Osteocyte (in vitro differentiated cells): ENCODE results near the gene SPATA19. TPM values are rescaled to one million over a fixed set of nuclear protein-coding genes. Genes with fewer than 3 reads are reported as not detected.

Source experiments
- DNase-seq: peaks from one replicate; pipeline ENCODE4 v3.0.0; 2021; ENCODE audit warnings: mixed read lengths; ENCODE audit not compliant: unreplicated experiment; ENCODE audit errors: extremely low spot score
- H3K27ac Mint-ChIP-seq: one replicate; pipeline ENCODE4 v1.8.0; 2021; ENCODE audit warnings: mild to moderate bottlenecking, mixed read lengths; ENCODE audit not compliant: unreplicated experiment
- H3K27me3 Mint-ChIP-seq: one replicate; pipeline ENCODE4 v1.8.0; 2021; ENCODE audit warnings: mixed read lengths; ENCODE audit not compliant: unreplicated experiment
- H3K36me3 Mint-ChIP-seq: one replicate; pipeline ENCODE4 v1.8.0; 2021; ENCODE audit warnings: mixed read lengths; ENCODE audit not compliant: unreplicated experiment
- H3K4me1 Mint-ChIP-seq: one replicate; pipeline ENCODE4 v1.8.0; 2021; ENCODE audit warnings: mixed read lengths; ENCODE audit not compliant: unreplicated experiment
- H3K4me3 Mint-ChIP-seq: one replicate; pipeline ENCODE4 v1.8.0; 2021; ENCODE audit warnings: mild to moderate bottlenecking, moderate library complexity, mixed read lengths; ENCODE audit not compliant: unreplicated experiment
- H3K9me3 Mint-ChIP-seq: one replicate; pipeline ENCODE4 v1.8.0; 2021; ENCODE audit warnings: mixed read lengths; ENCODE audit not compliant: unreplicated experiment
- total RNA-seq: library from RNA; stranded (reverse); gene quantifications from 2 replicates; pipeline ENCODE4 v1.2.1, GENCODE V29; 2021
- TF ChIP-seq, protein P1 (sequence below): fragments of 200-600 bp; sonication (generic); IDR thresholded peaks from 2 replicates; pipeline ENCODE4 v1.5.0; 2021; ENCODE audit warnings: antibody characterized with exemption, mild to moderate bottlenecking, moderate library complexity

Gene SPATA19
- total RNA-seq, 1 donor from 2014 or later: not detected

DNA sequence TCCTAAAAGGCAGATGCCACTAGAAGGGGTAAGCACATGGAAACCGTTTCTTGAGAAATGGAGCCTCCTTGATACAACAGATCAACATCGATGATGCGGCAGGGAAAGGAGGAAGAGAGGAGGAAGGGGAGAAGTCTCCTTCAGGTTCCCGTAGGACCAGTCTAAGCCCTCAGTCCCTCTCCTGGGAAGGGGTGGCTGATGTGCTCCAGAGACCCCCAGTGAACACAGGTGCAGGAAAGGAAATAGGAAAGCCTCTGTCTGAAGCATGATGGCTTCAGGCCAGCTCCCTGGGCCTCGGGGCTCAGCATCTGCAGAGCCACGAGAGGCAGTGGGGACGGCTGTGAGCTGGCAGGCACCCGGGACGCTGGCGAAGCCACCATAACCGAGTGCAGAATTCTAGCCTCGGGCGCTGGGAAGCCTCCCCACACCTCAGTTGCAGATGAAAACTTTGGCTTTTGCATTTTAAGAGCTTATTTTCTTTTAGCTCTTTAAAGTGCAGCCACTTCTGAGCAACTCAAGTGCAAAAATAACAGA is 1.8 kb downstream of the SPATA19 start:
- TF ChIP-seq, protein P1, sequence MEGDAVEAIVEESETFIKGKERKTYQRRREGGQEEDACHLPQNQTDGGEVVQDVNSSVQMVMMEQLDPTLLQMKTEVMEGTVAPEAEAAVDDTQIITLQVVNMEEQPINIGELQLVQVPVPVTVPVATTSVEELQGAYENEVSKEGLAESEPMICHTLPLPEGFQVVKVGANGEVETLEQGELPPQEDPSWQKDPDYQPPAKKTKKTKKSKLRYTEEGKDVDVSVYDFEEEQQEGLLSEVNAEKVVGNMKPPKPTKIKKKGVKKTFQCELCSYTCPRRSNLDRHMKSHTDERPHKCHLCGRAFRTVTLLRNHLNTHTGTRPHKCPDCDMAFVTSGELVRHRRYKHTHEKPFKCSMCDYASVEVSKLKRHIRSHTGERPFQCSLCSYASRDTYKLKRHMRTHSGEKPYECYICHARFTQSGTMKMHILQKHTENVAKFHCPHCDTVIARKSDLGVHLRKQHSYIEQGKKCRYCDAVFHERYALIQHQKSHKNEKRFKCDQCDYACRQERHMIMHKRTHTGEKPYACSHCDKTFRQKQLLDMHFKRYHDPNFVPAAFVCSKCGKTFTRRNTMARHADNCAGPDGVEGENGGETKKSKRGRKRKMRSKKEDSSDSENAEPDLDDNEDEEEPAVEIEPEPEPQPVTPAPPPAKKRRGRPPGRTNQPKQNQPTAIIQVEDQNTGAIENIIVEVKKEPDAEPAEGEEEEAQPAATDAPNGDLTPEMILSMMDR: no peak
- no peak overlapping the region for H3K27ac Mint-ChIP-seq
- no peaks in the 10 kb centered on the region for H3K27me3 Mint-ChIP-seq
- no peaks in the 10 kb centered on the region for H3K36me3 Mint-ChIP-seq
- H3K9me3 Mint-ChIP-seq: no peaks in the 10 kb centered on the region
- H3K4me1 Mint-ChIP-seq: no peaks in the 10 kb centered on the region
- H3K4me3 Mint-ChIP-seq: no peak overlapping the region
- DNase-seq: peak; percentile 53

DNA sequence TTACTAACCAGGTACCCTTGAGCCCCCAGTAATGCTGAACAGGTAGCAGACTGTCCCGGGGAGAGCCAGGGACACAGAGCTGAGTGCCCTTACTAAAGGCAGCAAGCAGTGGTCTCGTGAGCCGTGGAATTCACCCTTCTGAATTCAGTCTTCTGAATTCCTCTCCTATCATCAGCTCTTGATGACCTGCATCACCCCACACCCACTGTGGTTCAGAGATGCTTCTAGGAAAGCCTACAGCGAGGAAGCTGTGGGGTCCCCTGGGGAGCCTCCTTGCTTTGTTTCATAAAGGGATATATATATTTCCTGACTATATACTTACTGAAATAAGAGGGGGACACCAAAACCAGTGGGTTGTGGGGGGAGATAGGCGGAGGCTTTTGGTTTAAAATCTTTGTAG is 2.6 kb downstream of the SPATA19 start:
- TF ChIP-seq, protein P1: no peak
- Mint-ChIP-seq H3K4me3 (no peak overlapping the region), H3K27me3 (no peaks in the 10 kb centered on the region), H3K27ac (no peak overlapping the region), H3K36me3 (no peaks in the 10 kb centered on the region), H3K4me1 (no peaks in the 10 kb centered on the region), H3K9me3 (no peaks in the 10 kb centered on the region)
- peak; percentile 66 for DNase-seq

DNA sequence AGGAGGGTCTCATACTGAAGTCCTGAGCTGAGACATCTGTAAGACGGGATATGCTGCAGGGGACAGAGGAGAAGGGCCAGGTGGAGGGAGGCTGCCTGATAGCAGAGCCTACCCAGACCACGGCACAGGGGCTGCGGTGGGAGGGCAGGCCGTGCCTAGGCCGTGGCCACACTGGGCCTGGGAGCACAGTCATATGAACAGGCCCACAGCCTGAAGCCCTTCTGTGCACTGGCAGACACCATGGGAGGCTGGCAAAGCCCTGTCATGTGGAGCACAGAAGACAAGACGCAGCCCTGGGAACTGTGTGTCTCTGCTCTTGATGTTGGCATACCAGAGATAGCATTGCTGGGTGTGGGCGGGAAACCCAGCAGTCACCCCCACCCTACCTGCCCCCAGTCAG is 3.3 kb downstream of the SPATA19 start:
- no peaks in the 10 kb centered on the region for H3K36me3 Mint-ChIP-seq
- peak; percentile 76 for DNase-seq
- H3K9me3 Mint-ChIP-seq: no peaks in the 10 kb centered on the region
- TF ChIP-seq, protein P1: no peak
- H3K4me1 Mint-ChIP-seq: no peaks in the 10 kb centered on the region
- H3K27ac Mint-ChIP-seq: no peak overlapping the region
- H3K27me3 Mint-ChIP-seq: no peaks in the 10 kb centered on the region
- no peak overlapping the region for H3K4me3 Mint-ChIP-seq

DNA sequence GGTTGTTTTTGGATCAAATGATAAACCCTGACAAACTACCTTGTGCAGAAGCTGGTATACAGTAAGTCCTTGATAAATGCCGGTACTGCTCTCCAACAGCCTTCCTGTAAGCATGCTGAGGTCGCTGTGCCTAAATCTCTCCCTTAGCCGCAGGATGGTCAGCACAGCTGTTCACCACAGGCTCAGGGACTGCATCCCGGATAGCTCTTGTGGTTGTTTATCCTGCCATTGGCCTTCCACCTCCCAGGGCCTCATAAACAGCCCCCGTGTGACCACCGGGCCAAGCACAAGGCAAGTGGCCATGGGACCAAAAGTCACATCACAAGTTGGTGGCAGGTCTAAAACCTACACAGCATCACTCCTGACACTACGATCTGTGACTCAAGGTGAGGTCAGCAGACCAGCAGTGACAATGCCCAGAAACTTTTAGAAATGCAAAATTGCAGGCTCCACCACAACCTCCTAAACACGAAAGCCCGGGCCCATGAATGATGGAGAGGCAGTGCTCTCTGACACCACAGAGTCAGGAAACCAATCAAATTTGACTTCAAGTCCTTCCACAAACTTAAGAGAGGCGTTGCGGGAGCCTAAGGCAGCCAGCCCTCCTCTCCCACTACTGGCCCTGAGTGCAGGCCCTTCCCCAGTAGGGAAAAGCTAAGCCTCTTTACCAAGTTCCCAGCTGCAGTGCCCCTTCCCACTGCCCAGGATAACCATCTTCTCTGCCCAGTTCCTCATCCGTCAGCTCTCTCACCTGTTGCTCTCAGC is 3.9 kb downstream of the SPATA19 start:
- TF ChIP-seq, protein P1: no peak
- peak; percentile 54 for DNase-seq
- Mint-ChIP-seq H3K27ac (no peak overlapping the region), H3K36me3 (no peaks in the 10 kb centered on the region), H3K9me3 (no peaks in the 10 kb centered on the region), H3K27me3 (no peaks in the 10 kb centered on the region), H3K4me3 (no peak overlapping the region), H3K4me1 (no peaks in the 10 kb centered on the region)

DNA sequence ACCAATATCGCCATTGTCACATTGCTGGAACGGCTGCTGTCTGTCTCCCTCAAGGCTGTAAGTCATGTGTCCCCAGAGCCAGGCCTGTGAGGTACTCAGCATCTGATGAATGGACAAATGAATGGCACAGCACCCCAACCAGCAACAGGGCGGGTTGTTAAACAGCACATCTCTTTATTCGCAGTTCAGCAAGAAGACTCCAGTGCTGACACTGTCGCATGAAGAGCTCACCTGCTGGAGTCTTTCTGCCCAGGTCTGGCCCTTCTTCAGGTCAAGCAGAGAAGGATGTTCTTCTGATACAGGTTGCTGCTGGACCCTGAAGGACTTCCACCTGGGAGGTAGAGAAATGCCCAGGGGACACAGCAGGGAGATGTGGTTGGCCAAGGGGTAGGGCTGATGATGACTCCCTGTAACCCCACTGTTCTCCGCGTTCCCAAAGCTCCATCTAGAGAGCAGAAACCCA is 4.8 kb downstream of the SPATA19 start:
- TF ChIP-seq, protein P1: no peak
- no peaks in the 10 kb centered on the region for H3K27me3 Mint-ChIP-seq
- no peaks in the 10 kb centered on the region for H3K9me3 Mint-ChIP-seq
- H3K4me3 Mint-ChIP-seq: no peak overlapping the region
- no peaks in the 10 kb centered on the region for H3K36me3 Mint-ChIP-seq
- H3K4me1 Mint-ChIP-seq: no peaks in the 10 kb centered on the region
- DNase-seq: peak; percentile 60
- H3K27ac Mint-ChIP-seq: no peak overlapping the region
